ENCODE results near the gene NYAP2.

GRCh38 chr2:225415341-225415740 lies 15.8 kb downstream of the NYAP2 start:
- TF ChIP-seq CTCF (IDR thresholded peaks at IDR 0.05) (no peak), EP300 (IDR thresholded peaks at IDR 0.05) (no peak), POLR2A (IDR thresholded peaks at IDR 0.05) (no peak), POLR2AphosphoS5 (IDR thresholded peaks at IDR 0.05) (no peak)

Measured in gastroesophageal sphincter (tissue), 3 donors.